Activated naive CD8-positive, alpha-beta T cell treated with anti-CD3 and anti-CD28 coated beads, Interleukin-2, amount 50 U/mL, for 24 hours (primary cell): Measurements from ENCODE around the gene C6orf47.
A peak's percentile ranks its signal among the peaks of the same experiment; 100 is the strongest.

ENCODE experiments used
- ATAC-seq: fragments of 150-1000 bp; cut with Tn5 transposase; one replicate; pipeline ENCODE4 v1.10.0; 2021
- DNase-seq: peaks from one replicate; pipeline ENCODE4 v3.0.0; 2021
- H3K27ac Mint-ChIP-seq: one replicate; pipeline ENCODE4 v1.8.0; 2021; ENCODE audit warnings: mild to moderate bottlenecking, mixed read lengths
- H3K27me3 Mint-ChIP-seq: one replicate; pipeline ENCODE4 v1.8.0; 2021; ENCODE audit warnings: mixed read lengths
- H3K36me3 Mint-ChIP-seq: one replicate; pipeline ENCODE4 v1.8.0; 2021; ENCODE audit warnings: low read depth, mixed read lengths
- H3K4me1 Mint-ChIP-seq: one replicate; pipeline ENCODE4 v1.8.0; 2021; ENCODE audit warnings: mixed read lengths
- H3K4me3 Mint-ChIP-seq: one replicate; pipeline ENCODE4 v1.8.0; 2021; ENCODE audit warnings: mild to moderate bottlenecking, moderate library complexity, mixed read lengths
- H3K9me3 Mint-ChIP-seq: one replicate; pipeline ENCODE4 v1.8.0; 2021; ENCODE audit warnings: mixed read lengths

The C6orf47 gene

GRCh38 chr6:31676322-31676903 lies 15.8 kb upstream of the C6orf47 start:
- H3K9me3 Mint-ChIP-seq: no peaks in the 10 kb centered on the region

GRCh38 chr6:31669676-31670075 lies 9.1 kb upstream of the C6orf47 start, which contains the start of gene LY6G5B:
LY6G5B (plus strand) TSS chr6:31669976; CDS start chr6:31670951, 975 bp downstream.
- Mint-ChIP-seq H3K27me3 (peaks cover 2% of the 10 kb centered on the region), H3K4me3 (no peak within 1 kb of the TSS), H3K9me3 (no peaks in the 10 kb centered on the region), H3K4me1 (peaks cover 27% of the 10 kb centered on the region), H3K27ac (peak within 1 kb of the TSS; percentile 39), H3K36me3 (peaks cover 73% of the 10 kb centered on the region)
- no peak for ATAC-seq
- no peak for DNase-seq

More at GRCh38 chr6:31676322-31676903, 15.8 kb upstream of the C6orf47 start:
- H3K27me3 Mint-ChIP-seq: no peaks in the 10 kb centered on the region
- H3K4me3 Mint-ChIP-seq: no peak overlapping the region
- DNase-seq (no peak), ATAC-seq (no peak)
- H3K27ac Mint-ChIP-seq: no peak overlapping the region
- H3K36me3 Mint-ChIP-seq: peaks cover 18% of the 10 kb centered on the region
- H3K4me1 Mint-ChIP-seq: peaks cover 15% of the 10 kb centered on the region

DNA sequence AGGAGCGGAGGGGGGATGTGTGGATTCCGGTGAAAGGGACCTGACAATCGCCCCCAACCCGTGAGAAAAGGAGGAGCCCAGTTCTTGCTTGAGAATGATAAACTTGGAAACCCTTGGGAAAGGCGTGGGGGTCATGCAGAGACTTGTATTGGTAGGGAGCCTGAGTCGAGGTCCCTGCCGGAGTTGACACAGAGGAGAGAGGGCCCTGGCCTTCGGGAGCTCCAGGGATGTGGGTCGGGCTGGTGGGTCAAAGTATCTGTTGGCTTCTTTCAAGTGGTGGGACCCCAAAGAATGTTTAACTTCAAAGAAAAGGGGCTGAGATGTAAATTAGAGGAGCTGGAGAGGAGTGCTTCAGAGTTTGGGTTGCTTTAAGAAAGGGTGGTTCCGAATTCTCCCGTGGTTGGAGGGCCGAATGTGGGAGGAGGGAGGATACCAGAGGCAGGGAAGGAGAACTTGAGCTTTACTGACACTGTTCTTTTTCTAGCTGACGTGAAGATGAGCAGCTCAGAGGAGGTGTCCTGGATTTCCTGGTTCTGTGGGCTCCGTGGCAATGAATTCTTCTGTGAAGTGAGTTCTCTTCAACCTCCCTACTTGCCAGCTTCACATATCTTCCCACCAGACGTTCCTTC lies 5.9 kb upstream of the C6orf47 start:
- peaks cover 2% of the 10 kb centered on the region for H3K27me3 Mint-ChIP-seq
- H3K9me3 Mint-ChIP-seq: no peaks in the 10 kb centered on the region
- H3K4me3 Mint-ChIP-seq: peak overlapping the region; percentile 98
- ATAC-seq (no peak), DNase-seq (no peak)
- H3K4me1 Mint-ChIP-seq: peaks cover 54% of the 10 kb centered on the region
- H3K27ac Mint-ChIP-seq: peak overlapping the region; percentile 98
- peaks cover 79% of the 10 kb centered on the region for H3K36me3 Mint-ChIP-seq

DNA sequence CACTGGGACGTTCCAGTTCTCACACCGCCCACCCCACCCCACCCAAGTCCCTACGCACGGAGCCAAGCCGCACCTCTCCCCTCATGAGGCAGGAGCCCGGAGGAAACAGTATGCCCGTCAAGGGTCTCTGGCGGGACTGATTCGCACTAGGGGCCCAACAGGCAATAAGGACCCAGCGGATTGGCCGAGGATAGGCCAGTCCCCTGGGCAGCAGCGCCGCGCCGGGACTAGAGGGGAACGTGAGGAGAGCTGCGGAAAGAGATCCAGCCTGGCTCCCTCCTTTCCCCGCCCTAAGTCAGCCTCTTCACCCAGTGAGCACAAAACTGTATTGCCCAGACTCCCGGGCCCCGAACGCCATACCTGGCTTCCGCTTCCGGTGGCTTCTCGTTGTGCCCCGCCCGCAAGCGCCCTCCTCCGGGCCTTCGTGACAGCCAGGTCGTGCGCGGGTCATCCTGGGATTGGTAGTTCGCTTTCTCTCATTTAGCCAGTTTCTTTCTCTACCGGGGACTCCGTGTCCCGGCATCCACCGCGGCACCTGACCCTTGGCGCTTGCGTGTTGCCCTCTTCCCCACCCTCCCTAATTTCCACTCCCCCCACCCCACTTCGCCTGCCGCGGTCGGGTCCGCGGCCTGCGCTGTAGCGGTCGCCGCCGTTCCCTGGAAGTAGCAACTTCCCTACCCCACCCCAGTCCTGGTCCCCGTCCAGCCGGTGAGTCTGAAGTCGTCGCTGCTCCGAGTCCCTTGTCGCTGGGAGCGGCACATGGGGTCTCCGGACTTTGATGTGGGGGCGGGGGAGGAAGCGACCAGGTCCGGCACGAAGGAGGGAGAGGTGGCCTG lies 5.1 kb upstream of the C6orf47 start, which contains the start of gene CSNK2B:
Gene CSNK2B (plus strand): TSS at position 580 of the 836 bp plus-strand sequence. CDS start 752 bp downstream, outside the sequence.
- Mint-ChIP-seq H3K27ac (peak within 1 kb of the TSS; percentile 98), H3K4me1 (peaks cover 60% of the 10 kb centered on the region), H3K9me3 (no peaks in the 10 kb centered on the region), H3K36me3 (peaks cover 78% of the 10 kb centered on the region), H3K4me3 (peak within 1 kb of the TSS; percentile 98), H3K27me3 (peaks cover 2% of the 10 kb centered on the region)
- DNase-seq: peak; percentile 98
- ATAC-seq: peak; percentile 85

DNA sequence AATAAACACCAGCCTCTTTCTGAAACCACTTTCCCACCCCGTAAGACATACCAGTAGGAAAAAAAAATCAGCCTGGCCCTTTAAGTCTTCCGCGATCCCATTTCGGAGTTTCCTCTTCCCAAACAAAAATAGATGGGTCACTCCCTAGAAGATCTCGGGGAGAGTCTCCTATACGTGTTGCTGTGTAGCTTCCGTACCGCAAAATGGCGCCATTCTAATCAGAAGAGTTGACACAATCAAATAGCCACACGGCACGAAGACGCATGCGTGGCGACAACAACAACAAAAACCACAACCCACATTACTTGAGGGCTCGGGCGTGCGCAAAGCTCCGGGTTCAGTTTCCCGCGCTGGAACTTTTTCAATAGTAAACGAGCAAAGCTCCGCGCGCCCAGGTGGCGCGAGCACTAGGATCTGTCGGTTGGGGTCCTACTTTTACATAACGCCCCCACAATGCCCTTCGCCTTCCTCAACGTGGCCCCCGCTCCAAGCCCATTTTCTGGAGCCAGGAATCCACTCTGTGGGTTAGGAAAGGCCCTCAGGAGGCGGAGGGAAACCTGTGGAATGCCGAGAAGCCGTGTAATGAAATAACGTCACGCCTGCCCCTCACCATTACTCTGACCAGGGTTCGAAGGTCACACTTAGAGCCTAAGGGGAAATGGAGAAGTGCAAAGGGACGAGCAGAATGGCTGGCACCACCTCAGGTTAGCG lies 4.4 kb upstream of the C6orf47 start, which contains the start of gene GPANK1:
Gene GPANK1 (minus strand): TSS at position 208 of the 711 bp plus-strand sequence. CDS start 519 bp downstream, outside the sequence.
- peak within 1 kb of the TSS; percentile 98 for H3K4me3 Mint-ChIP-seq
- peaks cover 2% of the 10 kb centered on the region for H3K27me3 Mint-ChIP-seq
- DNase-seq (peak; percentile 89), ATAC-seq (peak; percentile 9)
- peaks cover 64% of the 10 kb centered on the region for H3K4me1 Mint-ChIP-seq
- no peaks in the 10 kb centered on the region for H3K9me3 Mint-ChIP-seq
- H3K27ac Mint-ChIP-seq: peak within 1 kb of the TSS; percentile 98
- peaks cover 74% of the 10 kb centered on the region for H3K36me3 Mint-ChIP-seq

GRCh38 chr6:31663961-31664789 lies 3.6 kb upstream of the C6orf47 start:
- Mint-ChIP-seq H3K36me3 (peaks cover 72% of the 10 kb centered on the region), H3K9me3 (no peaks in the 10 kb centered on the region)

GRCh38 chr6:31663126-31663960 lies 2.8 kb upstream of the C6orf47 start:
- Mint-ChIP-seq H3K36me3 (peaks cover 63% of the 10 kb centered on the region), H3K4me3 (peak overlapping the region; percentile 98), H3K9me3 (no peaks in the 10 kb centered on the region), H3K27ac (peak overlapping the region; percentile 98), H3K27me3 (peaks cover 2% of the 10 kb centered on the region), H3K4me1 (peaks cover 76% of the 10 kb centered on the region)
- DNase-seq (no peak), ATAC-seq (no peak)

More at GRCh38 chr6:31663961-31664789, 3.6 kb upstream of the C6orf47 start:
- peaks cover 2% of the 10 kb centered on the region for H3K27me3 Mint-ChIP-seq
- peak overlapping the region; percentile 98 for H3K4me3 Mint-ChIP-seq
- peak overlapping the region; percentile 98 for H3K27ac Mint-ChIP-seq
- H3K4me1 Mint-ChIP-seq: peaks cover 69% of the 10 kb centered on the region
- DNase-seq: no peak
- no peak for ATAC-seq

- no peak for ATAC-seq
- H3K36me3 Mint-ChIP-seq: peaks cover 60% of the 10 kb centered on the region
- H3K27me3 Mint-ChIP-seq: peaks cover 2% of the 10 kb centered on the region
- DNase-seq: no peak
- H3K9me3 Mint-ChIP-seq: no peaks in the 10 kb centered on the region
- peak overlapping the region; percentile 8 for H3K27ac Mint-ChIP-seq
- peak overlapping the region; percentile 37 for H3K4me3 Mint-ChIP-seq
- H3K4me1 Mint-ChIP-seq: peaks cover 76% of the 10 kb centered on the region
These were observed 1.6 kb upstream of the C6orf47 start for GRCh38 chr6:31662124-31662723.

- ATAC-seq: no peak
- Mint-ChIP-seq H3K27ac (peak overlapping the region; percentile 46), H3K9me3 (no peaks in the 10 kb centered on the region), H3K36me3 (peaks cover 58% of the 10 kb centered on the region), H3K27me3 (peaks cover 2% of the 10 kb centered on the region), H3K4me3 (peak overlapping the region; percentile 93), H3K4me1 (peaks cover 75% of the 10 kb centered on the region)
- DNase-seq: no peak
These were observed 915 bp upstream of the C6orf47 start for GRCh38 chr6:31661262-31662123.

DNA sequence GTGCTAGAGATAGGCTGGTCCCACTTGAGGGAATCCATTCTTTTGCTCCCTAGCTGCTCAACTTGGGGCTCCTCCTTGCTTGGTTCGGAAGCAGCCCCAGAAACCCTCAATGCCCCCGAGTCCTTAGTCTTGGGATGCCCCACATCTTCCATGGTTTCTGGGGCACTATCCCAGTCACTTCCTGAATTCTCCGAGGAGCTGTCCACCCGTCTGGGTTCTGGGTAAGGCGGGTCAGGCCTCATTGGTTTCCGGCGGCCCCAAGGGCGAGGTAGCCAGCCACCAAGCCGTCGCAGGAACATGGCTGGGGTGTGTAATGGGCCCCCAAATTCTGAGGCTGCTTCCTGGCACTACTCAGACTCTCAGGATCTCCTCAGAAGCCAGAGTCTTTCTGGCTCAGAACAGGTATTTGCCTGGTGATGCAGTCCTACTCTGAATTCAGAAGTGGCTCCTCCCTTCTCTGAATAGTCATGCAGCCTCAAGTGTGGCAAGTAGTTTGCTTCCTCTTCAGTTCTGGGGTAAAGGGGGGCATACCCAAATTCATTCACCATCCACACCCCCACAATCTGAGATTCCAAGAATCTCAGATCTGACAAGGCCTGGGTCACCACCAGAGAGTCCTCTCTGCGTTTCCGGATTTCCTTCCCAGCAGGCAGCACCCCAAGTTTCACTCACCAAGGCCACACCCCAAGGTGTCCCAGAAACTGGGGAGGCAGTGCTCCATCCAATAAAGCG lies 763 bp downstream of the C6orf47 start:
- peaks cover under 1% of the 10 kb centered on the region for H3K27me3 Mint-ChIP-seq
- ATAC-seq: peak; percentile 41
- peak; percentile 37 for DNase-seq
- peaks cover 52% of the 10 kb centered on the region for H3K36me3 Mint-ChIP-seq
- peak overlapping the region; percentile 93 for H3K4me3 Mint-ChIP-seq
- H3K4me1 Mint-ChIP-seq: peaks cover 78% of the 10 kb centered on the region
- H3K9me3 Mint-ChIP-seq: no peaks in the 10 kb centered on the region
- peak overlapping the region; percentile 87 for H3K27ac Mint-ChIP-seq

DNA sequence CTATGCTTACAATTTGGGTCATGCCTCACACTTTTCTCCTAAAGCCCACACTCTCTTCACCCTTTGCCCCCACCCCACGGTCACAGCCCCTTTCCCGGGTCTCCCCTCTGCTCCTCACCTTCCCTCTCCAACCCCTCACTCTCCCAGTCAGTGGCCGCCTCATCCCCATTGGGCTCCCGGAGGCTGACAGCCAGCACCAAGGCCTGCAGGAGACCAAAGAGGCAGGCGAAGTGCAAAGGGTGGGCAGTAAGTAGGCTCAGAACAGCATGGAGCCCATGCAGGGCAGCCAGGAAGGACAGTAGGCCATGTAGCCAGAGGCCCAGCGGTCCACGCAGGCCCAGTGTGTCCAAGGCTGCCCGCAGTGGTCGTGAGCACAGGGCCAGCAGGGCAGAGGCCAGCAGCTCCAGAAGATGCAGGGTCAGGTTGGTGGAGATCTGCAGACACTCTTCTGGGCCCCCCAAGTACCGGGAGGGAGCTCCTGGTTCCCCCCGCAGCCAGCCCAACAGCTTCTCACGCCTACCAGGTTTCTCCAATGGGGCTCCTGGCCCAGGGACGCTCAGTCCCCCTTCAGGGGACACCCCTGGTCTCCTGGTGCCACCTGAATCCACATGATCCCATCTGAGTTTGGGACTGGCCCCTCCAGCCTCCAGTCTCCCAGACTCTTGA lies 1.5 kb downstream of the C6orf47 start:
- no peak for DNase-seq
- H3K4me3 Mint-ChIP-seq: peak overlapping the region; percentile 93
- H3K27ac Mint-ChIP-seq: peak overlapping the region; percentile 87
- H3K4me1 Mint-ChIP-seq: peaks cover 71% of the 10 kb centered on the region
- no peaks in the 10 kb centered on the region for H3K27me3 Mint-ChIP-seq
- no peaks in the 10 kb centered on the region for H3K9me3 Mint-ChIP-seq
- peaks cover 45% of the 10 kb centered on the region for H3K36me3 Mint-ChIP-seq
- no peak for ATAC-seq
